GM21360 (cell line): ENCODE results near the gene NACA.
"Not testable (repeated sequence)": the region's sequence is repeated elsewhere in the genome, so short reads cannot be mapped to it uniquely, and the experiment has no call there.

Experiments used
- ATAC-seq: cut with Tn5 transposase; IDR thresholded peaks from one replicate; pipeline ENCODE4 v1.9.1; 2021; ENCODE audit warnings: mild to moderate bottlenecking, moderate library complexity; ENCODE audit not compliant: unreplicated experiment

Gene NACA

GRCh38 chr12:56724972-56725722 is at the start of gene NACA:
TSS of gene NACA (minus strand) at chr12:56725299. CDS start at chr12:56724521, 778 bp downstream.
- ATAC-seq, result peak; percentile 93

GRCh38 chr12:56773113-56773512 is 48.0 kb upstream of the NACA start:
- no peak for ATAC-seq

- ATAC-seq, result no peak
Measured at GRCh38 chr12:56772625-56773024, 47.5 kb upstream of the NACA start.

GRCh38 chr12:56769868-56770267 is 44.8 kb upstream of the NACA start:
- no peak for ATAC-seq

GRCh38 chr12:56768424-56768823 is 43.3 kb upstream of the NACA start:
- no peak for ATAC-seq

- peak; percentile 98 for ATAC-seq
Measured at GRCh38 chr12:56766535-56766934, 41.4 kb upstream of the NACA start.

GRCh38 chr12:56763753-56764657 is 38.9 kb upstream of the NACA start:
- ATAC-seq, result no peak

GRCh38 chr12:56761812-56762211 is 36.7 kb upstream of the NACA start:
- ATAC-seq, result no peak

- no peak for ATAC-seq
Measured at GRCh38 chr12:56760460-56760859, 35.4 kb upstream of the NACA start.

GRCh38 chr12:56759263-56759908 is 34.3 kb upstream of the NACA start:
- ATAC-seq, result no peak

- no peak for ATAC-seq
Measured at GRCh38 chr12:56758728-56759262, 33.7 kb upstream of the NACA start.

GRCh38 chr12:56757971-56758370 is 32.9 kb upstream of the NACA start:
- ATAC-seq, result not testable (repeated sequence)

- ATAC-seq, result no peak
Measured at GRCh38 chr12:56753566-56753965, 28.5 kb upstream of the NACA start.

- ATAC-seq, result peak; percentile 83
Measured at GRCh38 chr12:56751712-56752598, 26.9 kb upstream of the NACA start, which contains the start of gene PRIM1. TSS of gene PRIM1 (minus strand) at chr12:56752323. CDS start at chr12:56752298, 25 bp downstream.

- ATAC-seq, result not testable (repeated sequence)
Measured at GRCh38 chr12:56750596-56750995, 25.5 kb upstream of the NACA start.

GRCh38 chr12:56749853-56750252 is 24.8 kb upstream of the NACA start:
- ATAC-seq, result no peak

- ATAC-seq, result no peak
Measured at GRCh38 chr12:56749359-56749758, 24.3 kb upstream of the NACA start.

- no peak for ATAC-seq
Measured at GRCh38 chr12:56728139-56728861, 3.2 kb upstream of the NACA start.

GRCh38 chr12:56726196-56726675 is 1.1 kb upstream of the NACA start:
- ATAC-seq, result not testable (repeated sequence)
